Suprapubic skin (tissue), 4 donors: ENCODE results near the gene SLC25A29. TPM values are rescaled to one million over a fixed set of nuclear protein-coding genes. Genes with fewer than 3 reads are reported as not detected.

Source experiments
- DNase-seq, 2 donors: peaks; one replicate each; pipeline ENCODE4 v3.0.0-alpha.2; 2019; ENCODE audit warnings: low spot score in 2 of 2
- H3K27ac ChIP-seq: fragments of 200-600 bp; sonication (generic); one replicate; pipeline ENCODE4 v1.5.1; 2019
- H3K27me3 ChIP-seq: fragments of 200-600 bp; sonication (generic); one replicate; pipeline ENCODE4 v1.5.1; 2019
- H3K36me3 ChIP-seq: fragments of 200-600 bp; sonication (generic); one replicate; pipeline ENCODE4 v1.5.1; 2019
- H3K4me1 ChIP-seq: fragments of 200-600 bp; sonication (generic); one replicate; pipeline ENCODE4 v1.5.1; 2019
- H3K4me3 ChIP-seq: fragments of 200-600 bp; sonication (generic); one replicate; pipeline ENCODE4 v1.5.1; 2019; ENCODE audit warnings: mild to moderate bottlenecking
- H3K9me3 ChIP-seq: fragments of 200-600 bp; sonication (generic); one replicate; pipeline ENCODE4 v1.5.1; 2019
- EP300 ChIP-seq: sonication (generic); formaldehyde crosslinking; IDR thresholded peaks from one replicate; pipeline ENCODE4 v1.6.1; 2017; ENCODE audit warnings: antibody characterized with exemption
- POLR2A ChIP-seq, 2 donors: fragments of 450-650 bp; IDR thresholded peaks; one replicate each; pipeline ENCODE4 v1.6.1; 2017; ENCODE audit warnings: antibody characterized with exemption in 2 of 2, mild to moderate bottlenecking in 2 of 2, moderate library complexity in 2 of 2
- POLR2AphosphoS5 ChIP-seq, 3 donors: sonication (generic); formaldehyde crosslinking; IDR thresholded peaks; one replicate each; pipeline ENCODE4 v1.6.1; 2017; ENCODE audit warnings: antibody characterized with exemption in 3 of 3
- WGBS: methylation state at CpG from one replicate; pipeline ENCODE4 v1.1.5; 2018; 5-methylcytosine and 5-hydroxymethylcytosine counted together
- total RNA-seq, 4 donors: library from RNA; depleted of rRNA; stranded (reverse); fragments of >200 nt; gene quantifications; one replicate each; pipeline ENCODE4 v1.1.0, GENCODE V29; 2016
- TF ChIP-seq, protein P1 (sequence below), 2 donors: fragments of 200-600 bp in 1 of 2; fragments of 450-650 bp in 1 of 2; sonication (generic) in 1 of 2; IDR thresholded peaks; one replicate each; pipeline ENCODE4 v1.5.1; 2016 to 2019; ENCODE audit warnings: antibody characterized with exemption in 2 of 2, mild to moderate bottlenecking in 1 of 2, moderate library complexity in 1 of 2

SLC25A29 gene
- total RNA-seq, 4 donors from 2014 or later, result 88.1 to 254 (median 120) TPM

DNA sequence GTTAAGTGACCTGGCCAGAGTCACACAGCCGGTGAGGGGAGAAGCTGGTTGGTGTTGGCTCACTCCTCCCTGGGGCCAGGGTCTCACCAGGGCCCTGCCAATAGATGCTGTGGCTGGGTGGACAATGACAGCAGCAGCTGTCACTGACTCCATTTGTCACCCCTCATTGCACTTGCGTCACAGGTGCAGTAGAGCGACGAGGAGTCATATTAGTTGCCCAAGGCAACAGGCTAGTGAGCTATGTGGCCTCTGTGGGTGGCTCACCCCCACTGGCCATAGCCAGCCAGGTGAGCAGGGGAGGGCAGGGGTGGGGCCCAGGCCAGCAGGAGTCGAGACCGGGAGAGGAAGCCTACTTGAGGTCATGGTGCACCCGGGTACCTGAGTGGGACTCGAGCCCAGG lies 26.6 kb upstream of the SLC25A29 start:
- DNase-seq, result no peak
- Histone ChIP-seq H3K27ac (no peak overlapping the region), H3K36me3 (peaks cover 22% of the 10 kb centered on the region), H3K4me3 (no peak overlapping the region), H3K9me3 (no peaks in the 10 kb centered on the region), H3K27me3 (no peaks in the 10 kb centered on the region), H3K4me1 (no peaks in the 10 kb centered on the region)
- 86% methylated on average over 5 of the region's 8 CpGs for WGBS
- TF ChIP-seq EP300, result no peak
- no peak for TF ChIP-seq POLR2A (IDR thresholded peaks at IDR 0.05)
- TF ChIP-seq, protein P1, sequence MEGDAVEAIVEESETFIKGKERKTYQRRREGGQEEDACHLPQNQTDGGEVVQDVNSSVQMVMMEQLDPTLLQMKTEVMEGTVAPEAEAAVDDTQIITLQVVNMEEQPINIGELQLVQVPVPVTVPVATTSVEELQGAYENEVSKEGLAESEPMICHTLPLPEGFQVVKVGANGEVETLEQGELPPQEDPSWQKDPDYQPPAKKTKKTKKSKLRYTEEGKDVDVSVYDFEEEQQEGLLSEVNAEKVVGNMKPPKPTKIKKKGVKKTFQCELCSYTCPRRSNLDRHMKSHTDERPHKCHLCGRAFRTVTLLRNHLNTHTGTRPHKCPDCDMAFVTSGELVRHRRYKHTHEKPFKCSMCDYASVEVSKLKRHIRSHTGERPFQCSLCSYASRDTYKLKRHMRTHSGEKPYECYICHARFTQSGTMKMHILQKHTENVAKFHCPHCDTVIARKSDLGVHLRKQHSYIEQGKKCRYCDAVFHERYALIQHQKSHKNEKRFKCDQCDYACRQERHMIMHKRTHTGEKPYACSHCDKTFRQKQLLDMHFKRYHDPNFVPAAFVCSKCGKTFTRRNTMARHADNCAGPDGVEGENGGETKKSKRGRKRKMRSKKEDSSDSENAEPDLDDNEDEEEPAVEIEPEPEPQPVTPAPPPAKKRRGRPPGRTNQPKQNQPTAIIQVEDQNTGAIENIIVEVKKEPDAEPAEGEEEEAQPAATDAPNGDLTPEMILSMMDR (IDR thresholded peaks at IDR 0.05), result no peak
- TF ChIP-seq POLR2AphosphoS5 (IDR thresholded peaks at IDR 0.05), result no peak

DNA sequence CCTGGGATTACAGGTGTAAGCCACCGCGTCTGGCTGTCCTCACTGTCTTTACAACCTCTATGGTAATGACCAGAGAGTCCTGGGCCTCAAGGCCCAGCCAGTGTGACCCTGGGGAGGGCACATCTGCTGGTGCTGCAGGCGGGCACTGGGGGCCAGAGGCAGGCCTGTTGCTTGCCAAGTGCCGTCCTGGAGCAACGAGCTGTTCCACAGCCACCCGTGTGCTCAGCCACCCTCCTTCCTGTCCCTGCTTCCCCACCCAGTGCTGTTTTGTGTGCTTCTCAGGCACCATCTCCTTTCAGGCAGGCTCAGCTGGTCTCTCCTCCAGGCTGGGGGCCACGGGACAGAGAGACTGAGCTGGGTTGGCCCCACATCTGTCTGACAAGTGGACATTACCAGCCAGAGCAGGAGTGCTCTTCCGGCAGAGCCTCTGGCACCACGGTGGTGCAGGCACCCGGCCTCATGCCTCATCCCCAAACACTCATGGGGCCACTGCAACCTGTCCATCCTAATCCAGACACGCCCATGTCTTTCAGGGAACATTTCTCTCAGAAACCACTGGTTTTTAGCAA lies 25.9 kb upstream of the SLC25A29 start:
- peaks cover 20% of the 10 kb centered on the region for H3K36me3 ChIP-seq
- H3K27ac ChIP-seq, result no peak overlapping the region
- 75% methylated on average over 6 of the region's 11 CpGs for WGBS
- no peak for DNase-seq
- no peaks in the 10 kb centered on the region for H3K9me3 ChIP-seq
- H3K27me3 ChIP-seq, result no peaks in the 10 kb centered on the region
- no peaks in the 10 kb centered on the region for H3K4me1 ChIP-seq
- no peak overlapping the region for H3K4me3 ChIP-seq
- TF ChIP-seq, protein P1 (IDR thresholded peaks at IDR 0.05), result no peak
- no peak for TF ChIP-seq EP300
- TF ChIP-seq POLR2AphosphoS5 (IDR thresholded peaks at IDR 0.05), result no peak
- no peak for TF ChIP-seq POLR2A (IDR thresholded peaks at IDR 0.05)

DNA sequence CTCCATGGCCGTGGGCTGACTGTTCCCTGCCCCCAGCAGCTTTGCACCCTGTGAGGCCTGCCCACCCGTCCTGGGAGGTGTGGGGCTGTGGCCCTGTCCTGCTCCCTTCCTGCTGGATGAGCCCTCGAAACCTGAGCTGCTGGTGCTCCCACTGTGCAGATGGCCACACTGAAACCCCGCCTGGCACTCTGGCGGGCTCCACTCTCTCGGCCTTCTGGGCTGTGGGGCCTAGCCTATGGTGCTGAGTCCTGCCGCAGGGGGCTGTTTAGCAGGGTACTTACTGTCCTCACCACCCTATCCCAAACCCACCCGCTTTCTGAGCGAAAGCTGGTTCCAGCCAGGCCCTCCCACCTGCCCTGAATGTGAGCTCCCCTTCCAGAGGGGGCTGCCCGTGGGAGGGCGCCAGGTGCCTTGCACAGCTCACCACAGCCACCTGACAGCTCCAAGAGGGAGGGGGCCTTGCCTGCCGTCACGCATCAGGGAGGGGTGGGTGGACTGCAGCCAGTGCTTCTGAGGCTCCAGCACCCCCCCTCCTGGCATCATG lies 24.2 kb upstream of the SLC25A29 start:
- DNase-seq, result no peak
- no peaks in the 10 kb centered on the region for H3K27me3 ChIP-seq
- no peak overlapping the region for H3K27ac ChIP-seq
- H3K4me3 ChIP-seq, result no peak overlapping the region
- no peaks in the 10 kb centered on the region for H3K4me1 ChIP-seq
- H3K36me3 ChIP-seq, result peaks cover 9% of the 10 kb centered on the region
- WGBS, result 100% methylated on average over 5 of the region's 13 CpGs
- no peaks in the 10 kb centered on the region for H3K9me3 ChIP-seq
- no peak for TF ChIP-seq POLR2A (IDR thresholded peaks at IDR 0.05)
- TF ChIP-seq EP300, result no peak
- TF ChIP-seq, protein P1 (IDR thresholded peaks at IDR 0.05), result no peak
- TF ChIP-seq POLR2AphosphoS5 (IDR thresholded peaks at IDR 0.05), result no peak

DNA sequence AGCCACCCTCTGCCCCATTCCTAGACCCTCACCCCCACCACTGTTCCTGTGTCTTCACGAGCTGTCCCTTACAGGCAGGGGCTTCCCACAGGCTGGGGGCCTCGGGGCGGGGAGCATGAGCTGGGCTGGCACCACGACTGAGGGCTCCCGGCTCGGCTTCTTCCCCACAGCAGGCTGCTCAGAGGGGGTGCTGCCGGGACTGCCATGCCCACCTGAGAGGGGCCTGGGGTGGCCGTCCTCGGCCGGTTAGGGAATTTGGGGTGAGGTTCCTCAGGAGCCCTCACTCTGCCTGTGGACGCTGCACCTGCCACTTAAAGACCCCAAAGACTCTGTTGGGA lies 23.7 kb upstream of the SLC25A29 start:
- no peak overlapping the region for H3K27ac ChIP-seq

More for the DNA sequence above, 23.7 kb upstream of the SLC25A29 start:
- H3K9me3 ChIP-seq, result no peaks in the 10 kb centered on the region
- DNase-seq, result no peak
- WGBS, result no CpG with 5 or more reads among the region's 11 CpGs
- no peaks in the 10 kb centered on the region for H3K27me3 ChIP-seq
- H3K4me3 ChIP-seq, result no peak overlapping the region
- H3K4me1 ChIP-seq, result no peaks in the 10 kb centered on the region
- peaks cover 6% of the 10 kb centered on the region for H3K36me3 ChIP-seq
- TF ChIP-seq, protein P1 (IDR thresholded peaks at IDR 0.05), result no peak
- TF ChIP-seq POLR2AphosphoS5 (IDR thresholded peaks at IDR 0.05), result no peak
- TF ChIP-seq POLR2A (IDR thresholded peaks at IDR 0.05), result no peak
- no peak for TF ChIP-seq EP300
